BJ (cell line): Measurements from ENCODE around the gene PRSS56. TPM values are rescaled to one million over a fixed set of nuclear protein-coding genes. Genes with fewer than 3 reads are reported as not detected.
"Not testable (repeated sequence)": the region's sequence is repeated elsewhere in the genome, so short reads cannot be mapped to it uniquely, and the experiment has no call there.

ENCODE experiments used
- CTCF ChIA-PET: fragments of 350-600 bp; formaldehyde crosslinking; extraction: SDS; loops from one replicate; lab custom pipeline; 2021; ENCODE audit warnings: antibody characterized with exemption, inconsistent platforms; lab: Yijun Ruan, JAX
- POLR2A ChIA-PET: fragments of 300-600 bp; sonication (Branson Sonifier 250); formaldehyde crosslinking; extraction: SDS; loops from one replicate; lab custom pipeline; 2021; ENCODE audit warnings: antibody characterized with exemption; lab: Charles Lee
- DNase-seq: peaks from one replicate; pipeline ENCODE4 v3.0.0-alpha.2; 2011; ENCODE audit warnings: low read depth
- H3K27me3 ChIP-seq: 2 replicates; pipeline ENCODE4 v1.6.0; 2011; ENCODE audit warnings: low read length; ENCODE audit not compliant: control insufficient read depth, insufficient read depth
- H3K36me3 ChIP-seq: 2 replicates; pipeline ENCODE4 v1.5.1; 2011; ENCODE audit warnings: low read length; ENCODE audit not compliant: control insufficient read depth, insufficient read depth
- H3K4me3 ChIP-seq: 2 replicates; pipeline ENCODE4 v1.5.1; 2011; ENCODE audit warnings: low read depth, mild to moderate bottlenecking, control low read depth, low read length
- polyA plus RNA-seq: library from polyadenylated mRNA; depleted of rRNA; stranded (reverse); fragments of >200 nt; gene quantifications from 2 replicates; pipeline ENCODE4 v1.2.3, GENCODE V29; 2011
- TF ChIP-seq, protein P1 (sequence below): IDR thresholded peaks from 2 replicates; pipeline ENCODE4 v1.5.1; 2011; ENCODE audit warnings: low read depth, mild to moderate bottlenecking, control low read depth, inconsistent platforms, low read length, moderate library complexity; ENCODE audit not compliant: insufficient read depth

PRSS56 gene
- polyA plus RNA-seq, 1 experiment, result not detected

DNA sequence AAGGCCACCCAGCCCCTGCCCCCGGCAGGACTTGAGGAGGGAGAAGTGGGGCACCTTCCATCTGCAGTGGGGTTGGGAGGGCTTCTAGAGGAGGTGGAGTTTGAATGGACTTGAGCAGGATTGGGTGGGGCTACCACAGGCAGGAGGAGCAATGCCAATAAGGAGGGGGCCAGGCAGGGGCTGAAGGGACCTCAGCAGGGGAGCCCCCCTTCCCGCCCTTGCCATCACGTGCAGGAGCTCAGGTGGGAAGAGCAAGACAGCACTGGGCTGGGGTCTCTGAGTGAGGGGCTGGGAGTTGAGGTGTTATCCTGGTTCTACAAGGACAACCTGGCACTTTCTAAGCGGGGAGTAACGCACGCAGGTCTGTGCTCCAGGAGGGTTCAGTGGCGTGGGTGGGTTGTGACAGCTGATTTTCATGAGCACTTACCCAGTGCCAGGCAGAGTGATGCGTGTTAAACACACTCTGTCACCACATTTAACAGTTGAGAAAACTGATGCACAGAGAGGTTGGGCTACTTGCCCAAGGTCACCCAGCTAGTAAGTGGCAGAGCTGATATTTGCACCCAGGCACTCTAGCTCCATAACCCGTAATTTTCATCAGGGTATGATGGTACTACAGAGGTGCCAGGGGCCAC is 10.6 kb downstream of the PRSS56 start:
- Histone ChIP-seq H3K4me3 (no peak overlapping the region), H3K36me3 (no peaks in the 10 kb centered on the region), H3K27me3 (peaks cover 1% of the 10 kb centered on the region)
- ChIA-PET CTCF (interaction anchor here (1.2 to 4.4 kb wide), 2 partner anchors 8 to 625 kb away, joined by 4 to 29 read pairs; no protein-coding TSS in a partner anchor), POLR2A (no interaction called here)
- DNase-seq, result no peak
- TF ChIP-seq, protein P1, sequence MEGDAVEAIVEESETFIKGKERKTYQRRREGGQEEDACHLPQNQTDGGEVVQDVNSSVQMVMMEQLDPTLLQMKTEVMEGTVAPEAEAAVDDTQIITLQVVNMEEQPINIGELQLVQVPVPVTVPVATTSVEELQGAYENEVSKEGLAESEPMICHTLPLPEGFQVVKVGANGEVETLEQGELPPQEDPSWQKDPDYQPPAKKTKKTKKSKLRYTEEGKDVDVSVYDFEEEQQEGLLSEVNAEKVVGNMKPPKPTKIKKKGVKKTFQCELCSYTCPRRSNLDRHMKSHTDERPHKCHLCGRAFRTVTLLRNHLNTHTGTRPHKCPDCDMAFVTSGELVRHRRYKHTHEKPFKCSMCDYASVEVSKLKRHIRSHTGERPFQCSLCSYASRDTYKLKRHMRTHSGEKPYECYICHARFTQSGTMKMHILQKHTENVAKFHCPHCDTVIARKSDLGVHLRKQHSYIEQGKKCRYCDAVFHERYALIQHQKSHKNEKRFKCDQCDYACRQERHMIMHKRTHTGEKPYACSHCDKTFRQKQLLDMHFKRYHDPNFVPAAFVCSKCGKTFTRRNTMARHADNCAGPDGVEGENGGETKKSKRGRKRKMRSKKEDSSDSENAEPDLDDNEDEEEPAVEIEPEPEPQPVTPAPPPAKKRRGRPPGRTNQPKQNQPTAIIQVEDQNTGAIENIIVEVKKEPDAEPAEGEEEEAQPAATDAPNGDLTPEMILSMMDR, result no peak

DNA sequence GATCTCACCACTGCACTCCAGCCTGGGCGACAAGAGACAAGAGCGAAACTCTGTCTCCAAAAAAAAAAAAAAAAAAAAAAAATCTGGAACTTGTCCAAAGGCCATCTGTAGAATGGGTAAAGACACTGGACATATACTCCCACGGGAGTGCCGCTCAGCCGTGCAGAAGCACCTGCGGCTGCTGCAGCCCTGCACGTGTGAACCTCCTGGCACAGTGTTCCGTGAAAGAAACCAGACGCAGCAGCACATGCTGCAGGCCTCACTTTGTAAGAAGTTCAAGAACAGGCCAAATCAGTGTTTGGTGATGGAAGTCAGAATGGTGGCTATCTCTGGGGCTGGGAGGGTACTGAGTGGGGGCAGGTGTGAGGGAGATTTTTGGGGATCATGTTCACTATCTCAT is 12.2 kb downstream of the PRSS56 start:
- Histone ChIP-seq H3K4me3 (no peak overlapping the region), H3K36me3 (no peaks in the 10 kb centered on the region), H3K27me3 (peaks cover 1% of the 10 kb centered on the region)
- DNase-seq, result no peak
- ChIA-PET CTCF (interaction anchor here (0.6 to 4.4 kb wide), 2 partner anchors 10 to 910 kb away, joined by 3 to 29 read pairs; no protein-coding TSS in a partner anchor), POLR2A (no interaction called here)
- TF ChIP-seq, protein P1, result no peak

DNA sequence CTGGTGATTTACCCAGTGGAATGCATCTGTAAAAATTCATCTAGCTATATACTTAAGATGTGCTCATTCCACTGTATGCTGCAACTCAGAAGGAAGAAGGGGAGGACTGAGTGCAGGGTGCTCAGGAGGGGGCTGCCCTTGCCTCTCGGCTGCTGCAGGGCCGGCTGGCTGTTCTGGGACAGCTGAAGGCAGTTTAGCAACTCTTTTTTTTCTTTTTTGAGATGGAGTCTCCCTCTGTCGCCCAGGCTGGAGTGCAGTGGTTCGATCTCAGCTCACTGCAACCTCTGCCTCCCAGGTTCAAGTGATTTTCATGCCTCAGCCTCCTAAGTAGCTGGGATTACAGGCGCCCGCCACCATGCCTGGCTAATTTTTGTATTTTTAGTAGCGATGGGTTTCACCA is 12.6 kb downstream of the PRSS56 start:
- POLR2A ChIA-PET, DNase-seq, H3K27me3 ChIP-seq, H3K4me3 ChIP-seq, H3K36me3 ChIP-seq: not testable (repeated sequence)
- CTCF ChIA-PET, result interaction anchor here (0.6 to 4.4 kb wide), 2 partner anchors 10 to 910 kb away, joined by 3 to 29 read pairs; no protein-coding TSS in a partner anchor

DNA sequence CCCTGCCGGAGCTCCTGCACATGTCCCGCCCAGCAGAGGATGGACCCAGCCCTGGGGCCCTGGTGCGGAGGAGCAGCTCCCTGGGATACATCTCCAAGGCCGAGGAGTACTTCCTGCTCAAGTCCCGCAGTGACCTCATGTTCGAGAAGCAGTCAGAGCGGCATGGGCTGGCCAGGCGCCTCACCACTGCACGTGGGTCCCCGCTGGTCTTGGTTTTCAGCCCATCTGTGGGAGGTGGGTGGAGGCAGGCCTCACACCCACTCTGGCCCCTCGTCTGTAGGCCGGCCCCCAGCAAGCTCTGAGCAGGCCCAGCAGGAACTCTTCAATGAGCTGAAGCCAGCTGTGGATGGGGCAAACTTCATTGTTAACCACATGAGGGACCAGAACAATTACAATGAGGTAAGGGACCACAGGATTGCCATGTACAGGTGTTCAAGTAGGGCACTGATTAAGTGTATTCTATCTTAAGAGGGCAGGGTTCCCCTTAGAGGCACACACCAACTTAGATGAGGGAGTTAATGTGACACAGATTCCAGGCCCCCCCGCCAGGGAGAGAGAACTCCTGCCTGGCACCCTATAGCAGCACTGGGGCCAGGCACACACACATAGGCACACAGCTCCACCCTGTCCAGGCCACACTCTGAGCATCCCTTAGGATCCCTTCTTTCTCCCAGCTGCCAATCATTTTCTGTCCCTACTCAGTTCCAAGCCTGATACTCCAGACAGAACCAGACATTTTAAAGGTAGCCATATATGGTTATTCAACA is 13.9 kb downstream of the PRSS56 start:
- POLR2A ChIA-PET, result interaction anchor here (0.6 kb wide), 1 partner anchor 58 kb away, joined by 10 read pairs; no protein-coding TSS in a partner anchor
- H3K36me3 ChIP-seq, result no peaks in the 10 kb centered on the region
- TF ChIP-seq, protein P1, result no peak
- no peaks in the 10 kb centered on the region; the same call in none of the 2 replicates for H3K27me3 ChIP-seq
- DNase-seq, result no peak
- CTCF ChIA-PET, result interaction anchor here (0.7 to 4.4 kb wide), 2 partner anchors 8 to 11 kb away, joined by 3 to 29 read pairs; no protein-coding TSS in a partner anchor
- no peak overlapping the region for H3K4me3 ChIP-seq

DNA sequence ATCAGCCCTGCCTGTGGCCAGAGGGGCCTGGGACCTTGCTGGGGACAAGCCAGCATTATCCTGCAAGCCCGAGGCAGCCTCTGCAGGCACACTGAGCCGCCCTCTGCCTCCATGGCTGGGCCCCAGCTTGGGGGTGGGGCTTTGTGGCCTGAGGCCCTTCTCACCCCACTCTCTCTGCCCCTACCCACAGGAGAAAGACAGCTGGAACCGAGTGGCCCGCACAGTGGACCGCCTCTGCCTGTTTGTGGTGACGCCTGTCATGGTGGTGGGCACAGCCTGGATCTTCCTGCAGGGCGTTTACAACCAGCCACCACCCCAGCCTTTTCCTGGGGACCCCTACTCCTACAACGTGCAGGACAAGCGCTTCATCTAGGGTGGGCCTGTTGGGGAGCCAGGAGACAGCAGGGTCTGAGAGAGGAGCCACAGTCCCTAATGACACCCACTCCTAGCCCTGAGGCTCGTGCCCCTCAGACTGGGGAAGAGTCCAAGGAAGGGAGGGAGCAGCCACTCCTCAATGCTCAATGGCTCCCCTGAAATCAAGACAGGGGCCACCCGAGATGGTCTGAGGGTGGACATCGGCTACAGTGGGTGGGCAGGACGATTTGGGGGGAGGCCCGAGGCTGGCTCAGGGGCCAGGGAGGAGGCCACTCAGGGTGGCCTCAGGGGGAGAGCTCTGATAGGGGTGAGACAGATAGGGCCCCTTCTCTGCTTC is 14.9 kb downstream of the PRSS56 start:
- H3K4me3 ChIP-seq, result no peak overlapping the region
- peaks cover 3% of the 10 kb centered on the region for H3K27me3 ChIP-seq
- no peak for DNase-seq
- ChIA-PET CTCF (interaction anchor here (4.4 kb wide), 1 partner anchor 12 kb away, joined by 29 read pairs; no protein-coding TSS in a partner anchor), POLR2A (no interaction called here)
- TF ChIP-seq, protein P1, result no peak
- H3K36me3 ChIP-seq, result no peaks in the 10 kb centered on the region
